ENCODE data around the gene AMFR.

The AMFR gene

GRCh38 chr16:56347166-56347565 lies 78.2 kb downstream of the AMFR start:
- DNase-seq (ENCODE audit: low read depth): no peak

GRCh38 chr16:56346131-56346890 lies 79.0 kb downstream of the AMFR start:
- no peak for DNase-seq (ENCODE audit: low read depth)

GRCh38 chr16:56345406-56346050 lies 79.8 kb downstream of the AMFR start:
- no peak for DNase-seq (ENCODE audit: low read depth)

- DNase-seq (ENCODE audit: low read depth): no peak
These were observed 80.6 kb downstream of the AMFR start for GRCh38 chr16:56344518-56345405.

GRCh38 chr16:56343661-56344517 lies 81.5 kb downstream of the AMFR start:
- no peak for DNase-seq (ENCODE audit: low read depth)

- no peak for DNase-seq (ENCODE audit: low read depth)
These were observed 83.5 kb downstream of the AMFR start for GRCh38 chr16:56341656-56342399.

- DNase-seq (ENCODE audit: low read depth): no peak
These were observed 84.4 kb downstream of the AMFR start for GRCh38 chr16:56340864-56341365.

- DNase-seq (ENCODE audit: low read depth): no peak
These were observed 84.9 kb downstream of the AMFR start for GRCh38 chr16:56340416-56340815.

GRCh38 chr16:56339431-56340195 lies 85.7 kb downstream of the AMFR start:
- DNase-seq (ENCODE audit: low read depth): no peak

- DNase-seq (ENCODE audit: low read depth): no peak
These were observed 86.6 kb downstream of the AMFR start for GRCh38 chr16:56338566-56339318.

- no peak for DNase-seq (ENCODE audit: low read depth)
These were observed 87.5 kb downstream of the AMFR start for GRCh38 chr16:56337858-56338325.

- no peak for DNase-seq (ENCODE audit: low read depth)
These were observed 88.1 kb downstream of the AMFR start for GRCh38 chr16:56337131-56337857.

- no peak for DNase-seq (ENCODE audit: low read depth)
These were observed 88.6 kb downstream of the AMFR start for GRCh38 chr16:56336711-56337110.

- no peak for DNase-seq (ENCODE audit: low read depth)
These were observed 89.2 kb downstream of the AMFR start for GRCh38 chr16:56336071-56336688.

GRCh38 chr16:56334761-56335160 lies 90.6 kb downstream of the AMFR start:
- no peak for DNase-seq (ENCODE audit: low read depth)

- no peak for DNase-seq (ENCODE audit: low read depth)
These were observed 92.8 kb downstream of the AMFR start for GRCh38 chr16:56332464-56333079.

GRCh38 chr16:56331915-56332314 lies 93.4 kb downstream of the AMFR start:
- DNase-seq (ENCODE audit: low read depth): no peak

GRCh38 chr16:56331399-56331798 lies 93.9 kb downstream of the AMFR start:
- DNase-seq (ENCODE audit: low read depth): no peak

Measured in stimulated activated CD4-positive, alpha-beta T cell treated with anti-CD3 and anti-CD28 coated beads, Interleukin-2, amount 100 ng/mL, for 4 hours (primary cell).